ENCODE results near the gene NSUN5.
"Not testable (repeated sequence)": the region's sequence is repeated elsewhere in the genome, so short reads cannot be mapped to it uniquely, and the experiment has no call there.

GRCh38 chr7:73301108-73301507, 7.5 kb downstream of the NSUN5 start:
- TF ChIP-seq CTCF, POLR2A (IDR thresholded peaks at IDR 0.05): not testable (repeated sequence)
